Activated naive CD8-positive, alpha-beta T cell treated with anti-CD3 and anti-CD28 coated beads, Interleukin-2, amount 50 U/mL, for 24 hours (primary cell): ENCODE data around the gene ADGRE2.
"Not testable (repeated sequence)": the region's sequence is repeated elsewhere in the genome, so short reads cannot be mapped to it uniquely, and the experiment has no call there.

ENCODE experiments used
- ATAC-seq: fragments of 150-1000 bp; cut with Tn5 transposase; one replicate; pipeline ENCODE4 v1.10.0; 2021
- DNase-seq: peaks from one replicate; pipeline ENCODE4 v3.0.0; 2021
- H3K27ac Mint-ChIP-seq: one replicate; pipeline ENCODE4 v1.8.0; 2021; ENCODE audit warnings: mild to moderate bottlenecking, mixed read lengths
- H3K27me3 Mint-ChIP-seq: one replicate; pipeline ENCODE4 v1.8.0; 2021; ENCODE audit warnings: mixed read lengths
- H3K36me3 Mint-ChIP-seq: one replicate; pipeline ENCODE4 v1.8.0; 2021; ENCODE audit warnings: low read depth, mixed read lengths
- H3K4me1 Mint-ChIP-seq: one replicate; pipeline ENCODE4 v1.8.0; 2021; ENCODE audit warnings: mixed read lengths
- H3K4me3 Mint-ChIP-seq: one replicate; pipeline ENCODE4 v1.8.0; 2021; ENCODE audit warnings: mild to moderate bottlenecking, moderate library complexity, mixed read lengths
- H3K9me3 Mint-ChIP-seq: one replicate; pipeline ENCODE4 v1.8.0; 2021; ENCODE audit warnings: mixed read lengths

The ADGRE2 gene

GRCh38 chr19:14770944-14771839 lies 7.2 kb downstream of the ADGRE2 start:
- Mint-ChIP-seq H3K36me3 (no peaks in the 10 kb centered on the region), H3K4me3 (no peak overlapping the region), H3K27ac (no peak overlapping the region), H3K9me3 (no peaks in the 10 kb centered on the region), H3K27me3 (peaks cover 17% of the 10 kb centered on the region), H3K4me1 (peaks cover 9% of the 10 kb centered on the region)
- DNase-seq (no peak), ATAC-seq (no peak)

- DNase-seq (no peak), ATAC-seq (no peak)
- peaks cover 2% of the 10 kb centered on the region for H3K4me1 Mint-ChIP-seq
- no peaks in the 10 kb centered on the region for H3K9me3 Mint-ChIP-seq
- H3K36me3 Mint-ChIP-seq: peaks cover 3% of the 10 kb centered on the region
- no peak overlapping the region for H3K4me3 Mint-ChIP-seq
- peaks cover 13% of the 10 kb centered on the region for H3K27me3 Mint-ChIP-seq
- H3K27ac Mint-ChIP-seq: no peak overlapping the region
Observed at GRCh38 chr19:14770136-14770535, 8.2 kb downstream of the ADGRE2 start.

- Mint-ChIP-seq H3K36me3 (peaks cover 4% of the 10 kb centered on the region), H3K27me3 (peaks cover 16% of the 10 kb centered on the region), H3K27ac (no peak overlapping the region), H3K4me1 (peaks cover 2% of the 10 kb centered on the region), H3K9me3 (no peaks in the 10 kb centered on the region), H3K4me3 (no peak overlapping the region)
- DNase-seq: no peak
- no peak for ATAC-seq
Observed at GRCh38 chr19:14769201-14769600, 9.2 kb downstream of the ADGRE2 start.

GRCh38 chr19:14768001-14768400 lies 10.4 kb downstream of the ADGRE2 start:
- peaks cover 2% of the 10 kb centered on the region for H3K4me1 Mint-ChIP-seq

GRCh38 chr19:14767466-14767971 lies 10.8 kb downstream of the ADGRE2 start:
- DNase-seq (no peak), ATAC-seq (no peak)
- Mint-ChIP-seq H3K36me3 (peaks cover 4% of the 10 kb centered on the region), H3K4me1 (peaks cover 2% of the 10 kb centered on the region), H3K4me3 (no peak overlapping the region), H3K27me3 (peaks cover 8% of the 10 kb centered on the region), H3K9me3 (no peaks in the 10 kb centered on the region), H3K27ac (no peak overlapping the region)

More at GRCh38 chr19:14768001-14768400, 10.4 kb downstream of the ADGRE2 start:
- no peak for ATAC-seq
- peaks cover 8% of the 10 kb centered on the region for H3K27me3 Mint-ChIP-seq
- peaks cover 4% of the 10 kb centered on the region for H3K36me3 Mint-ChIP-seq
- DNase-seq: no peak
- H3K4me3 Mint-ChIP-seq: no peak overlapping the region
- no peaks in the 10 kb centered on the region for H3K9me3 Mint-ChIP-seq
- no peak overlapping the region for H3K27ac Mint-ChIP-seq

- peak; percentile 27 for ATAC-seq
- not testable (repeated sequence) for H3K27me3 Mint-ChIP-seq, DNase-seq, H3K27ac Mint-ChIP-seq, H3K9me3 Mint-ChIP-seq, H3K4me3 Mint-ChIP-seq, H3K4me1 Mint-ChIP-seq, H3K36me3 Mint-ChIP-seq
Observed at GRCh38 chr19:14765841-14766240, 12.5 kb downstream of the ADGRE2 start.

- H3K27me3 Mint-ChIP-seq, H3K9me3 Mint-ChIP-seq, DNase-seq, H3K27ac Mint-ChIP-seq, H3K4me3 Mint-ChIP-seq, H3K4me1 Mint-ChIP-seq, H3K36me3 Mint-ChIP-seq: not testable (repeated sequence)
- peak; percentile 23 for ATAC-seq
Observed at GRCh38 chr19:14765403-14765802, 13.0 kb downstream of the ADGRE2 start.

GRCh38 chr19:14764401-14764800 lies 14.0 kb downstream of the ADGRE2 start:
- Mint-ChIP-seq H3K27ac (no peak overlapping the region), H3K4me3 (no peak overlapping the region), H3K4me1 (peaks cover 2% of the 10 kb centered on the region), H3K27me3 (peaks cover 7% of the 10 kb centered on the region), H3K9me3 (no peaks in the 10 kb centered on the region), H3K36me3 (peaks cover 4% of the 10 kb centered on the region)
- DNase-seq: no peak
- no peak for ATAC-seq

- Mint-ChIP-seq H3K4me1 (peaks cover 2% of the 10 kb centered on the region), H3K27me3 (peaks cover 7% of the 10 kb centered on the region), H3K4me3 (no peak overlapping the region), H3K36me3 (peaks cover 4% of the 10 kb centered on the region), H3K27ac (no peak overlapping the region), H3K9me3 (no peaks in the 10 kb centered on the region)
- no peak for ATAC-seq
- DNase-seq: no peak
Observed at GRCh38 chr19:14763497-14764145, 14.7 kb downstream of the ADGRE2 start.

- H3K9me3 Mint-ChIP-seq: no peaks in the 10 kb centered on the region
- H3K4me3 Mint-ChIP-seq: no peak overlapping the region
- H3K27ac Mint-ChIP-seq: no peak overlapping the region
- DNase-seq: no peak
- no peak for ATAC-seq
- peaks cover 7% of the 10 kb centered on the region for H3K27me3 Mint-ChIP-seq
- peaks cover 2% of the 10 kb centered on the region for H3K4me1 Mint-ChIP-seq
- H3K36me3 Mint-ChIP-seq: peaks cover 4% of the 10 kb centered on the region
Observed at GRCh38 chr19:14762111-14762510, 16.2 kb downstream of the ADGRE2 start.

GRCh38 chr19:14761607-14762006 lies 16.8 kb downstream of the ADGRE2 start:
- H3K4me3 Mint-ChIP-seq: no peak overlapping the region
- H3K36me3 Mint-ChIP-seq: peaks cover 4% of the 10 kb centered on the region
- DNase-seq (no peak), ATAC-seq (no peak)
- H3K4me1 Mint-ChIP-seq: peaks cover 2% of the 10 kb centered on the region
- H3K9me3 Mint-ChIP-seq: no peaks in the 10 kb centered on the region
- peaks cover 7% of the 10 kb centered on the region for H3K27me3 Mint-ChIP-seq
- no peak overlapping the region for H3K27ac Mint-ChIP-seq

GRCh38 chr19:14758816-14759215 lies 19.5 kb downstream of the ADGRE2 start:
- DNase-seq (no peak), ATAC-seq (no peak)
- Mint-ChIP-seq H3K9me3 (no peaks in the 10 kb centered on the region), H3K27ac (no peak overlapping the region), H3K4me3 (no peak overlapping the region), H3K4me1 (no peaks in the 10 kb centered on the region), H3K36me3 (no peaks in the 10 kb centered on the region), H3K27me3 (no peaks in the 10 kb centered on the region)

- Mint-ChIP-seq H3K27ac (no peak overlapping the region), H3K36me3 (peaks cover 3% of the 10 kb centered on the region)
Observed at GRCh38 chr19:14748601-14749000, 29.8 kb downstream of the ADGRE2 start.

GRCh38 chr19:14746886-14747285 lies 31.5 kb downstream of the ADGRE2 start:
- H3K27ac Mint-ChIP-seq: no peak overlapping the region
- no peaks in the 10 kb centered on the region for H3K9me3 Mint-ChIP-seq
- no peaks in the 10 kb centered on the region for H3K27me3 Mint-ChIP-seq
- no peak overlapping the region for H3K4me3 Mint-ChIP-seq
- peaks cover 3% of the 10 kb centered on the region for H3K36me3 Mint-ChIP-seq
- ATAC-seq: no peak
- no peak for DNase-seq
- no peaks in the 10 kb centered on the region for H3K4me1 Mint-ChIP-seq

More at GRCh38 chr19:14748601-14749000, 29.8 kb downstream of the ADGRE2 start:
- Mint-ChIP-seq H3K9me3 (no peaks in the 10 kb centered on the region), H3K4me3 (no peak overlapping the region), H3K27me3 (no peaks in the 10 kb centered on the region), H3K4me1 (no peaks in the 10 kb centered on the region)
- ATAC-seq: no peak
- DNase-seq: no peak

GRCh38 chr19:14735915-14736314 lies 42.4 kb downstream of the ADGRE2 start:
- Mint-ChIP-seq H3K27ac (no peak overlapping the region), H3K4me1 (no peaks in the 10 kb centered on the region), H3K4me3 (no peak overlapping the region), H3K27me3 (peaks cover 2% of the 10 kb centered on the region), H3K36me3 (peaks cover 2% of the 10 kb centered on the region), H3K9me3 (peaks cover 3% of the 10 kb centered on the region)
- no peak for DNase-seq
- no peak for ATAC-seq
